Measurements from ENCODE around the gene PTPRH. TPM values are rescaled to one million over a fixed set of nuclear protein-coding genes. Genes with fewer than 3 reads are reported as not detected.

Gene PTPRH
- total RNA-seq, 6 experiments from 2014 or later: 4.2 to 25.9 (median 12.9) TPM

GRCh38 chr19:55240713-55241020, 31.4 kb upstream of the PTPRH start:
- no peak for DNase-seq

GRCh38 chr19:55239004-55239403, 29.7 kb upstream of the PTPRH start:
- Histone ChIP-seq H3K4me1 (no peaks in the 10 kb centered on the region), H3K36me3 (peaks cover 7 to 80% (median 38%) of the 10 kb centered on the region in 4 donors), H3K27me3 (no peaks in the 10 kb centered on the region), H3K9me3 (no peaks in the 10 kb centered on the region), H3K4me3 (no peak overlapping the region), H3K27ac (no peak overlapping the region)
- intact Hi-C loops (cut with DNase I): no loop called here
- no peak for TF ChIP-seq POLR2A (IDR thresholded peaks at IDR 0.05)
- TF ChIP-seq, protein P1, sequence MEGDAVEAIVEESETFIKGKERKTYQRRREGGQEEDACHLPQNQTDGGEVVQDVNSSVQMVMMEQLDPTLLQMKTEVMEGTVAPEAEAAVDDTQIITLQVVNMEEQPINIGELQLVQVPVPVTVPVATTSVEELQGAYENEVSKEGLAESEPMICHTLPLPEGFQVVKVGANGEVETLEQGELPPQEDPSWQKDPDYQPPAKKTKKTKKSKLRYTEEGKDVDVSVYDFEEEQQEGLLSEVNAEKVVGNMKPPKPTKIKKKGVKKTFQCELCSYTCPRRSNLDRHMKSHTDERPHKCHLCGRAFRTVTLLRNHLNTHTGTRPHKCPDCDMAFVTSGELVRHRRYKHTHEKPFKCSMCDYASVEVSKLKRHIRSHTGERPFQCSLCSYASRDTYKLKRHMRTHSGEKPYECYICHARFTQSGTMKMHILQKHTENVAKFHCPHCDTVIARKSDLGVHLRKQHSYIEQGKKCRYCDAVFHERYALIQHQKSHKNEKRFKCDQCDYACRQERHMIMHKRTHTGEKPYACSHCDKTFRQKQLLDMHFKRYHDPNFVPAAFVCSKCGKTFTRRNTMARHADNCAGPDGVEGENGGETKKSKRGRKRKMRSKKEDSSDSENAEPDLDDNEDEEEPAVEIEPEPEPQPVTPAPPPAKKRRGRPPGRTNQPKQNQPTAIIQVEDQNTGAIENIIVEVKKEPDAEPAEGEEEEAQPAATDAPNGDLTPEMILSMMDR (IDR thresholded peaks at IDR 0.05): no peak
- DNase-seq (no peak), ATAC-seq (no peak)
- no CpG with 5 or more reads among the region's 12 CpGs for WGBS (ENCODE audit: insufficient coverage, low coverage, low lambda C conversion rate, missing lambda C conversion rate)

More at GRCh38 chr19:55240713-55241020, 31.4 kb upstream of the PTPRH start:
- H3K4me1 ChIP-seq: no peaks in the 10 kb centered on the region
- TF ChIP-seq, protein P1 (IDR thresholded peaks at IDR 0.05): no peak
- no peak for TF ChIP-seq POLR2A (IDR thresholded peaks at IDR 0.05)
- ATAC-seq: no peak
- intact Hi-C loops (cut with DNase I): no loop called here
- no peak overlapping the region for H3K4me3 ChIP-seq
- no peak overlapping the region for H3K27ac ChIP-seq
- 100% methylated on average over 1 of the region's 6 CpGs for WGBS (ENCODE audit: insufficient coverage, low coverage, low lambda C conversion rate, missing lambda C conversion rate)
- H3K27me3 ChIP-seq: no peaks in the 10 kb centered on the region
- H3K36me3 ChIP-seq: peaks cover 7 to 87% (median 43%) of the 10 kb centered on the region in 4 donors
- no peaks in the 10 kb centered on the region for H3K9me3 ChIP-seq

DNA sequence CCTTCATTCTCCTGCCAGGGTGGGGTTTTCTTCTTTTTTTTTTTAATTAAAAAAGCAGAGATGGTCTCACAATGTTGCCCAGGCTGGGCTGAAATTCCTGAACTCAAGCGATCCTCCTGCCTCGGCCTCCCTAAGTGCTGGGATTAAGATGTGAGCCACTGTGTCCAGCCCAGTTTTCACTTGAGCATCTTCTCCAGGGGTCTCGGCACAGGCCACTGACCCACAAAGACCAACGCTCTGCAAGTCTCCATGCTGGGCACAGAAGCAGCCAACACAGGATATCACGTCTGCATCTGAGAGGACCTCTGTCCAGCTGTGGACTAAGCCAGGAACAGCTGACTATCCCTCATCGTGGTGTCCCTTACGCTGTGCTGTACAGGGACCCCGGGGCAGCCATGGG, 28.7 kb upstream of the PTPRH start:
- TF ChIP-seq, protein P1 (IDR thresholded peaks at IDR 0.05): no peak
- no peak for TF ChIP-seq POLR2A (IDR thresholded peaks at IDR 0.05)
- no peak overlapping the region for H3K27ac ChIP-seq
- no peak overlapping the region for H3K4me3 ChIP-seq
- no peak for ATAC-seq
- 100% methylated on average over 2 of the region's 8 CpGs for WGBS (ENCODE audit: insufficient coverage, low coverage, low lambda C conversion rate, missing lambda C conversion rate)
- intact Hi-C loops (cut with DNase I): no loop called here
- no peaks in the 10 kb centered on the region for H3K4me1 ChIP-seq
- DNase-seq: no peak
- no peaks in the 10 kb centered on the region for H3K9me3 ChIP-seq
- H3K27me3 ChIP-seq: no peaks in the 10 kb centered on the region
- peaks cover 7 to 80% (median 40%) of the 10 kb centered on the region in 4 donors for H3K36me3 ChIP-seq

DNA sequence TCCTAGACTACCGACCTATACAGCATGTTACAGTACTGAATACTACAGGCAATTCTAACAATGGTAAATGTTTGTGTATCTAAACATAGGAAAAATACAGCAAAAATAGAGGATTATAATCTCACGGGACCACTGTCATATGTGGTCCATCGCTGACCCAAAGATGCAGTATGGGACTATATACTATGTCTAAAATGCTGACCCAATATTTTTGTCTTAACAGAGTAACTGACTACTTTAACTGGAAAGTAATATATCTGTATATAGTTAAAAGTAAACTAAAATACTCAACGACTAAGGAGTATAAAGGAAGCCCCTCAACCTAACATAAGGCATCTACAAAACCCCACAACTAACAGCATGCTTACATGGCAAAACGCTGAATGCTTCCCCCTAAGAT, 23.7 kb upstream of the PTPRH start:
- ATAC-seq: no peak
- intact Hi-C loops (cut with DNase I): no loop called here

More for the DNA sequence above, 23.7 kb upstream of the PTPRH start:
- Histone ChIP-seq H3K4me1 (peaks cover 0 to 13% (median 5%) of the 10 kb centered on the region in 4 donors), H3K27me3 (no peaks in the 10 kb centered on the region), H3K27ac (no peak overlapping the region), H3K36me3 (peaks cover 0 to 62% (median 26%) of the 10 kb centered on the region in 4 donors), H3K9me3 (no peaks in the 10 kb centered on the region), H3K4me3 (no peak overlapping the region)
- 92% methylated on average over 5 of the region's 5 CpGs for WGBS (ENCODE audit: insufficient coverage, low coverage, low lambda C conversion rate, missing lambda C conversion rate)
- no peak for TF ChIP-seq POLR2A (IDR thresholded peaks at IDR 0.05)
- TF ChIP-seq, protein P1 (IDR thresholded peaks at IDR 0.05): no peak
- DNase-seq: no peak

Measured in right lobe of liver (tissue), 6 donors.